Cardiac muscle cell (in vitro differentiated cells and primary cell): ENCODE results near the gene FGD3. TPM values are rescaled to one million over a fixed set of nuclear protein-coding genes. Genes with fewer than 3 reads are reported as not detected.

Experiments
- DNase-seq, 2 donors: peaks; one replicate each; pipeline versions ENCODE4 v3.0.0 to v3.0.0-alpha.2; 2010 to 2017; ENCODE audit warnings: low read depth in 1 of 2, low spot score in 1 of 2
- H3K27ac ChIP-seq: fragments of 200-600 bp; sonication (generic); 2 replicates; pipeline ENCODE4 v1.5.1; 2016
- H3K27me3 ChIP-seq: fragments of 200-600 bp; sonication (generic); 2 replicates; pipeline ENCODE4 v1.6.0; 2016; ENCODE audit warnings: control low read depth
- H3K36me3 ChIP-seq: fragments of 200-600 bp; sonication (generic); 2 replicates; pipeline ENCODE4 v1.5.1; 2016; ENCODE audit warnings: control low read depth
- H3K4me1 ChIP-seq: fragments of 200-600 bp; sonication (generic); 2 replicates; pipeline ENCODE4 v1.8.1; 2017; ENCODE audit warnings: low read depth, mild to moderate bottlenecking, mixed run types
- H3K4me3 ChIP-seq: fragments of 200-600 bp; sonication (generic); 2 replicates; pipeline ENCODE4 v1.5.1; 2016; ENCODE audit warnings: mild to moderate bottlenecking
- H3K9me3 ChIP-seq: fragments of 200-600 bp; sonication (generic); 2 replicates; pipeline ENCODE4 v1.5.1; 2017; ENCODE audit warnings: low read depth, mild to moderate bottlenecking, control low read depth
- polyA plus RNA-seq: library from polyadenylated mRNA; unstranded; fragments of >200 nt; fragmentation: Nextera tagmentation; extraction: Ambion mirVana; gene quantifications from 2 replicates; pipeline ENCODE4 v1.2.1, GENCODE V29; 2016
- total RNA-seq: library from RNA; depleted of rRNA; stranded (reverse); fragments of >200 nt; gene quantifications from 2 replicates; pipeline ENCODE4 v1.2.3, GENCODE V29; 2016
- TF ChIP-seq, protein P1 (sequence below): IDR thresholded peaks from 2 replicates; pipeline ENCODE4 v1.5.1; 2012; ENCODE audit warnings: low read depth, mild to moderate bottlenecking, low read length

Gene FGD3
- total and polyA plus RNA-seq, 2 experiments from 2014 or later: 0.18 TPM; not detected in 1

DNA sequence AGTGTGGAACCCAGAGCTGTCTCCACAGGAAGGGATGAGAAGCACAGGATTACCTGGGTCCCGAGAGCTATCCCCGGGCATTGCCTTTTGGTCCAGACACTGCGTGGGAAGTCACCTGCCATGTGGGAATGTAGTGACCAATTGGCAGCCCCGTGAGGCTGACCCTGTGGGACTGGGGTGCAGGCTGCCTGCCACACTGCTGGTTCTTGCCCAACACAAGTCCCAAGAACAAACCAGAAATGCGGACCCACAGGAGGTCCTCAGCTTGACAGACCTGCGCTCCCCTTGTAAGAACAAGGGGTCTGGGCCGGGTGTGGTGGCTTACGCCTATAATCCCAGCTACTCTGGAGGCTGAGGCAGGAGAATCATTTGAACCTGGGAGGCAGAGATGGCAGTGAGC lies 2.4 kb upstream of the FGD3 start:
- peaks cover 84% of the 10 kb centered on the region for H3K27me3 ChIP-seq
- TF ChIP-seq, protein P1, sequence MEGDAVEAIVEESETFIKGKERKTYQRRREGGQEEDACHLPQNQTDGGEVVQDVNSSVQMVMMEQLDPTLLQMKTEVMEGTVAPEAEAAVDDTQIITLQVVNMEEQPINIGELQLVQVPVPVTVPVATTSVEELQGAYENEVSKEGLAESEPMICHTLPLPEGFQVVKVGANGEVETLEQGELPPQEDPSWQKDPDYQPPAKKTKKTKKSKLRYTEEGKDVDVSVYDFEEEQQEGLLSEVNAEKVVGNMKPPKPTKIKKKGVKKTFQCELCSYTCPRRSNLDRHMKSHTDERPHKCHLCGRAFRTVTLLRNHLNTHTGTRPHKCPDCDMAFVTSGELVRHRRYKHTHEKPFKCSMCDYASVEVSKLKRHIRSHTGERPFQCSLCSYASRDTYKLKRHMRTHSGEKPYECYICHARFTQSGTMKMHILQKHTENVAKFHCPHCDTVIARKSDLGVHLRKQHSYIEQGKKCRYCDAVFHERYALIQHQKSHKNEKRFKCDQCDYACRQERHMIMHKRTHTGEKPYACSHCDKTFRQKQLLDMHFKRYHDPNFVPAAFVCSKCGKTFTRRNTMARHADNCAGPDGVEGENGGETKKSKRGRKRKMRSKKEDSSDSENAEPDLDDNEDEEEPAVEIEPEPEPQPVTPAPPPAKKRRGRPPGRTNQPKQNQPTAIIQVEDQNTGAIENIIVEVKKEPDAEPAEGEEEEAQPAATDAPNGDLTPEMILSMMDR: no peak
- no peaks in the 10 kb centered on the region for H3K9me3 ChIP-seq
- H3K36me3 ChIP-seq: no peaks in the 10 kb centered on the region
- H3K4me3 ChIP-seq: no peak overlapping the region
- no peaks in the 10 kb centered on the region for H3K4me1 ChIP-seq
- no peak overlapping the region for H3K27ac ChIP-seq
- no peak for DNase-seq

DNA sequence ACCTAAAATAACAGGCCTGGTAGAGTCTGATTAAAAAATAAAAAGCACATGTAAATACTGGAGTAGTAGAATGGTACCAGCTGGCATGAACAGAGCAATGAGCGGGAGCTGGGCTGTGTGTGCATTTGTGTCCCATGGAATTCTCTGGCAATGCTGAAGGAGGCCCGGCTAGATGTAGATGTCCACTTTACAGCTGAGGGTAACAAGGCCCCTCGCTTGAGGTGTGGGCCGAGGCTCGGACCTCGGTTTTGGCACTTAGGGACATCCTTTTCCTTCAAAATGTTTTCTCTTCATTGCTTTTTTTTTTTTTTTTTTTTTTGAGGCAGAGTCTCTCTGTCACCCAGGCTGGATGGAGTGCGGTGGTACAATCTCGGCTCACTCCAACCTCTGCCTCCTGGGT lies 1.5 kb upstream of the FGD3 start:
- H3K4me1 ChIP-seq: no peaks in the 10 kb centered on the region
- no peak for DNase-seq
- TF ChIP-seq, protein P1: no peak
- no peaks in the 10 kb centered on the region for H3K9me3 ChIP-seq
- H3K27me3 ChIP-seq: peaks cover 84% of the 10 kb centered on the region
- H3K27ac ChIP-seq: no peak overlapping the region
- H3K4me3 ChIP-seq: no peak overlapping the region
- no peaks in the 10 kb centered on the region for H3K36me3 ChIP-seq

DNA sequence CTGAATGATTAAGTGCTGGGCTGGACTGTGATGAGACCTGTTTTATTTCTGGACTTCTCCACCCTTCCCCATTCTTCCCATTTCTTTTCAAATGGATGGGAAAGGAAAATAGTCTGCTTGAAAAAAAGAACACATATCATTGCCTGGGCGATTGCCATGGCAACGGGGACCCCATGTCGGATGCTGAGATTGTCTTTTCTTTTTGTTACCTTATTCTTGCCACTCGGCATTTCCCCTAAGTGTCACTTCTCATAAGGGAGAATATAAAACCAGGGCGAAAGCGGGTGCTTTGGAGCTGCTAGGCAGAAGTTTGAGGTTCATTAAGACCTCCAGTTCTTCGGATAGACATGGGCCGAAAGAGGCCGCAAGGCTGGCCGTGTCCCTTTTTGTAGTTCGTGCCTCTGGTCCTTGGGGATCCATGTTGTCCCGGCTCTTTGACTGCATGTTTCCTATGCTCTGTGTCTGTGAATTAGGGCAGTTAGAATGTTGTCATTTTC lies 763 bp downstream of the FGD3 start:
- Histone ChIP-seq H3K4me3 (no peak overlapping the region), H3K9me3 (no peaks in the 10 kb centered on the region), H3K4me1 (no peaks in the 10 kb centered on the region)

DNA sequence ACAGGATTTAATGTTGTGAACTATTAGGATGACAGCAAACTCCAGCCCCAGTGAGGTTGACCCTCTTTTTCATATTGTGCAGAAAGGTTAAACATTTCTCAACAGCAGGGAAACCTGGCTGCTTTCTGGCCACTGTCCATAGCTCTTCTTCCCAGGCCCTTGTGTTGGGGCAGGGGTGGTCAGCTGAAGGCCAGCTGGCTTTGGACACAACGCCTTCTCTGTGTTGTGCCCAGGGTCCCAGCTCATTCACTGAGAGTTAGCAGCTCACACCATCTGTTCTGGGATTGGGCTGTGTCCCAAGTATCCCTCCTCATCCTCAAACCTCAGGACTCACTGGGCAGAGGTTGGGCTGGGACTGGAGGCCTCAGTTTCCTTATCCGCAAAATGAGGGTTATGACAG lies 1.3 kb downstream of the FGD3 start:
- TF ChIP-seq, protein P1: no peak
- H3K36me3 ChIP-seq: no peaks in the 10 kb centered on the region
- H3K4me3 ChIP-seq: no peak overlapping the region
- H3K9me3 ChIP-seq: no peaks in the 10 kb centered on the region
- peaks cover 71% of the 10 kb centered on the region for H3K27me3 ChIP-seq
- DNase-seq: no peak
- no peak overlapping the region for H3K27ac ChIP-seq
- H3K4me1 ChIP-seq: no peaks in the 10 kb centered on the region

More for the DNA sequence above, 763 bp downstream of the FGD3 start:
- peaks cover 76% of the 10 kb centered on the region for H3K27me3 ChIP-seq
- DNase-seq: no peak
- H3K36me3 ChIP-seq: no peaks in the 10 kb centered on the region
- TF ChIP-seq, protein P1: no peak
- H3K27ac ChIP-seq: no peak overlapping the region

DNA sequence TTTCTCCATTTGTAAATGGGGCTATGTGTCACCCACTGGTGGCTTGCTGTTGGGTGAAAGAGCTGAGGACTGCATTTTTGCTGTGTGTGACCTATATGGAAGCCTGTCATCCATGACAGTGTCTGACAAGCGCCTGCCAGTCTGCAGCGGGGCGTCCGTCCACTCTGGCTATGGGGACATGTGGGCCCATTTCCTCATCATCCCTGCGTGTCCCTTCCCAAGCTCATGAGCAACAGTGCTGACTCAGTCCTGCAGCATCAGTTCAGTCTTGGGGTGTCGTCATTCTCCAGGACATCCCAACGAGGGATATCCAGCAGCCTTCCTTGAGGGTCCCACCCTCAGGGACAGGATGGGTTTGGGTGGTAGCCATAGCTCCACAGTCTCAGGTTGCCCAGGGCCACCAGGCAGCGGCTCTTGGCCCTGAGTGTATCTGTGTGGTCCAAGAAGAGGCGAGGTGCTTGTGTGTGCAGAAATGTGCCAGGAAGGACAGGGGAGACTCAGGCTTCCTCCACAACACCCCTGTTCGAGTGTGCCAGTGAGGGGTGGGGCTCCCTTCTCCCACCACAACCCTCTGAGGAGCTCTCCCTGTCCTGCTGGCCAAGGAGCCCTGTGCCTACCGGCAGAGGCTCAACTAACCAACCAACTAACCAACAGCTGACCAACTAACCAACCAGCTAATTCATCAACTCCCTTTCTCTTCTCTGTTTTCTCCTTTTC lies 2.1 kb downstream of the FGD3 start:
- Histone ChIP-seq H3K4me3 (no peak overlapping the region), H3K36me3 (no peaks in the 10 kb centered on the region), H3K27me3 (peaks cover 74% of the 10 kb centered on the region), H3K9me3 (no peaks in the 10 kb centered on the region), H3K27ac (no peak overlapping the region), H3K4me1 (no peaks in the 10 kb centered on the region)
- DNase-seq: no peak
- TF ChIP-seq, protein P1: no peak
